ENCODE results near the gene ATF4.
"Not testable (repeated sequence)": the region's sequence is repeated elsewhere in the genome, so short reads cannot be mapped to it uniquely, and the experiment has no call there.

ATF4 gene

GRCh38 chr22:39489094-39490068, 31.0 kb upstream of the ATF4 start:
- no peak for DNase-seq

GRCh38 chr22:39490135-39490798, 30.1 kb upstream of the ATF4 start:
- peak; percentile 87 for DNase-seq

GRCh38 chr22:39490966-39491680, 29.2 kb upstream of the ATF4 start:
- DNase-seq = no peak

- DNase-seq = no peak
These were observed 28.7 kb upstream of the ATF4 start for GRCh38 chr22:39491696-39492095.

- no peak for DNase-seq
These were observed 28.2 kb upstream of the ATF4 start for GRCh38 chr22:39492186-39492585.

GRCh38 chr22:39493759-39494158, 26.6 kb upstream of the ATF4 start:
- DNase-seq = no peak

GRCh38 chr22:39494471-39495120, 25.8 kb upstream of the ATF4 start:
- DNase-seq = no peak

GRCh38 chr22:39496131-39496838, 24.1 kb upstream of the ATF4 start:
- peak; percentile 57 for DNase-seq

GRCh38 chr22:39497429-39497828, 22.9 kb upstream of the ATF4 start:
- no peak for DNase-seq

- no peak for DNase-seq
These were observed 22.0 kb upstream of the ATF4 start for GRCh38 chr22:39498368-39498767.

- DNase-seq = no peak
These were observed 21.6 kb upstream of the ATF4 start for GRCh38 chr22:39498802-39499201.

GRCh38 chr22:39500101-39500500, 20.3 kb upstream of the ATF4 start:
- DNase-seq = no peak

GRCh38 chr22:39501644-39502108, 18.7 kb upstream of the ATF4 start:
- DNase-seq = no peak

GRCh38 chr22:39502109-39502788, 18.1 kb upstream of the ATF4 start, which contains the start of gene MIEF1:
TSS of gene MIEF1 (plus strand) at chr22:39502290. CDS start at chr22:39511295, 9,005 bp downstream.
- DNase-seq = peak; percentile 96

- DNase-seq = no peak
These were observed 17.5 kb upstream of the ATF4 start for GRCh38 chr22:39502789-39503409.

GRCh38 chr22:39503630-39504029, 16.7 kb upstream of the ATF4 start:
- no peak for DNase-seq

GRCh38 chr22:39504071-39504470, 16.3 kb upstream of the ATF4 start:
- DNase-seq = no peak

- not testable (repeated sequence) for DNase-seq
These were observed 13.3 kb upstream of the ATF4 start for GRCh38 chr22:39507021-39507420.

GRCh38 chr22:39508393-39508792, 12.0 kb upstream of the ATF4 start:
- DNase-seq = no peak

- no peak for DNase-seq
These were observed 9.7 kb upstream of the ATF4 start for GRCh38 chr22:39510529-39511149.
